IMR-90 (cell line): ENCODE measurements around the gene ZNF316. TPM values are rescaled to one million over a fixed set of nuclear protein-coding genes. Genes with fewer than 3 reads are reported as not detected.

ENCODE experiments used
- ATAC-seq: fragments of 200-7000 bp; cut with Tn5 transposase; 2 replicates; pipeline ENCODE4 v1.9.1; 2020; ENCODE audit warnings: low read depth, mild to moderate bottlenecking, moderate library complexity
- BruUV-seq: library from RNA; stranded (reverse); fragments of 400-500 nt; replicated peaks from 2 replicates; lab custom pipeline; 2021; lab: Mats Ljungman, UMichigan
- CTCF ChIA-PET: fragments of 300-600 bp; formaldehyde crosslinking; extraction: SDS; loops from one replicate; lab custom pipeline; 2021; ENCODE audit warnings: antibody characterized with exemption; lab: Yijun Ruan, JAX
- POLR2A ChIA-PET: fragments of 300-600 bp; sonication (Branson Sonifier 250); formaldehyde crosslinking; loops from one replicate; lab custom pipeline; 2022; ENCODE audit warnings: antibody characterized with exemption; ENCODE audit not compliant: unreplicated experiment; lab: Charles Lee
- DNase-seq: peaks from one replicate; pipeline ENCODE4 v3.0.0; 2013
- H2AFZ ChIP-seq: replicated peaks from 2 replicates; pipeline ENCODE3; 2013; ENCODE audit warnings: low read length, mild to moderate bottlenecking; ENCODE audit not compliant: poor library complexity
- H2AK5ac ChIP-seq: 2 replicates; pipeline ENCODE4 v1.6.1; 2013; ENCODE audit warnings: low read depth, low read length, inconsistent platforms
- H2AK9ac ChIP-seq: replicated peaks from 2 replicates; pipeline ENCODE3; 2013; ENCODE audit warnings: mild to moderate bottlenecking, low read depth, low read length, moderate library complexity; ENCODE audit not compliant: poor library complexity
- H2BK120ac ChIP-seq: 2 replicates; pipeline ENCODE4 v1.6.1; 2013; ENCODE audit warnings: low read depth, low read length, inconsistent platforms
- H2BK15ac ChIP-seq: 3 replicates; pipeline ENCODE4 v1.6.1; 2013; ENCODE audit warnings: low read depth, low read length, inconsistent platforms
- H2BK20ac ChIP-seq: 2 replicates; pipeline ENCODE4 v1.6.1; 2013; ENCODE audit warnings: low read depth, mild to moderate bottlenecking, inconsistent platforms, low read length, moderate library complexity
- H2BK5ac ChIP-seq: 2 replicates; pipeline ENCODE4 v1.6.1; 2013; ENCODE audit warnings: mild to moderate bottlenecking, low read depth, low read length, inconsistent platforms; ENCODE audit not compliant: poor library complexity, severe bottlenecking
- H3K14ac ChIP-seq: replicated peaks from 2 replicates; pipeline ENCODE4 v1.6.1; 2013; ENCODE audit warnings: low read depth, low read length, inconsistent platforms
- H3K18ac ChIP-seq: 2 replicates; pipeline ENCODE4 v1.6.1; 2013; ENCODE audit warnings: low read depth, low read length, control low read depth
- H3K23ac ChIP-seq: 2 replicates; pipeline ENCODE4 v1.6.1; 2013; ENCODE audit warnings: low read depth, low read length, inconsistent platforms
- H3K27ac ChIP-seq: 2 replicates; pipeline ENCODE4 v1.5.1; 2013; ENCODE audit warnings: mild to moderate bottlenecking, control low read depth, low read length; ENCODE audit not compliant: insufficient read depth
- H3K27me3 ChIP-seq: 2 replicates; pipeline ENCODE4 v1.6.1; 2013; ENCODE audit warnings: low read length; ENCODE audit not compliant: control insufficient read depth, insufficient read depth
- H3K36me3 ChIP-seq: 2 replicates; pipeline ENCODE4 v1.6.1; 2013; ENCODE audit warnings: low read length, mixed read lengths; ENCODE audit not compliant: control insufficient read depth, insufficient read depth
- H3K4ac ChIP-seq: 2 replicates; pipeline ENCODE4 v1.6.1; 2013; ENCODE audit warnings: low read depth, low read length, inconsistent platforms
- H3K4me1 ChIP-seq: 2 replicates; pipeline ENCODE4 v1.6.1; 2013; ENCODE audit warnings: low read length, mixed read lengths; ENCODE audit not compliant: control insufficient read depth, insufficient read depth
- H3K4me2 ChIP-seq: 2 replicates; pipeline ENCODE4 v1.6.1; 2013; ENCODE audit warnings: low read depth, mild to moderate bottlenecking, control low read depth, low read length, moderate library complexity
- H3K4me3 ChIP-seq: 2 replicates; pipeline ENCODE4 v1.5.1; 2013; ENCODE audit warnings: low read depth, mild to moderate bottlenecking, control low read depth, low read length, moderate library complexity; ENCODE audit not compliant: insufficient read depth
- H3K56ac ChIP-seq: 2 replicates; pipeline ENCODE4 v1.6.1; 2013; ENCODE audit warnings: low read length, inconsistent platforms; ENCODE audit not compliant: insufficient read depth; ENCODE audit errors: extremely low read depth
- H3K79me1 ChIP-seq, 2 experiments: 2 replicates each; pipeline ENCODE4 v1.6.1; 2013; ENCODE audit warnings: low read length in 2 of 2, inconsistent platforms in 1 of 2, low read depth in 1 of 2
- H3K9ac ChIP-seq: 2 replicates; pipeline ENCODE4 v1.6.1; 2013; ENCODE audit warnings: low read depth, low read length, control low read depth
- H3K9me1 ChIP-seq: 2 replicates; pipeline ENCODE4 v1.6.1; 2013; ENCODE audit warnings: low read length, inconsistent platforms; ENCODE audit not compliant: insufficient read depth
- H3K9me3 ChIP-seq: 2 replicates; pipeline ENCODE4 v1.6.1; 2013; ENCODE audit warnings: low read length; ENCODE audit not compliant: control insufficient read depth, insufficient read depth
- H4K20me1 ChIP-seq: 2 replicates; pipeline ENCODE4 v1.6.1; 2013; ENCODE audit warnings: low read length, inconsistent platforms; ENCODE audit not compliant: insufficient read depth
- H4K5ac ChIP-seq: 2 replicates; pipeline ENCODE4 v1.6.1; 2013; ENCODE audit warnings: mild to moderate bottlenecking, low read depth, low read length, control low read depth
- H4K8ac ChIP-seq, 2 experiments: 2 replicates each; pipeline ENCODE4 v1.6.1; 2013; ENCODE audit warnings: low read depth in 2 of 2, low read length in 2 of 2, control low read depth in 1 of 2, inconsistent platforms in 1 of 2
- H4K91ac ChIP-seq: 2 replicates; pipeline ENCODE4 v1.6.1; 2013; ENCODE audit warnings: low read depth, low read length, inconsistent platforms; ENCODE audit not compliant: insufficient read depth
- BHLHE40 ChIP-seq: fragments of 150-350 bp; IDR thresholded peaks from 2 replicates; pipeline ENCODE4 v1.6.1; 2016; ENCODE audit warnings: mild to moderate bottlenecking, low read depth, low read length
- RCOR1 ChIP-seq: IDR thresholded peaks from 2 replicates; pipeline ENCODE4 v1.6.1; 2012; ENCODE audit warnings: mild to moderate bottlenecking, low read length, improper control_type of control experiment; ENCODE audit not compliant: insufficient replicate concordance
- WGBS, 2 experiments: methylation state at CpG; one replicate each; pipeline versions ENCODE4 v1.1.5 to v1.1.7; 2013; ENCODE audit warnings: missing lambda C conversion rate in 2 of 2; ENCODE audit not compliant: insufficient read length in 1 of 2; ENCODE audit errors: extremely low coverage in 2 of 2; 5-methylcytosine and 5-hydroxymethylcytosine counted together
- dilution Hi-C: fragments of 300-500 bp; cut with HindIII; formaldehyde crosslinking; loops from one replicate; pipeline ENCODE4 v1.14.3; 2018; ENCODE audit warnings: low sequenced_read_pairs; ENCODE audit not compliant: unreplicated experiment
- in situ Hi-C: fragments of 300-500 bp; cut with MboI; formaldehyde crosslinking; loops from 3 replicates; pipeline ENCODE4 v1.14.3; 2019; ENCODE audit warnings: low sequenced_read_pairs, inconsistent platforms, mixed read lengths
- intact Hi-C: fragments of 100-400 bp; cut with micrococcal nuclease; formaldehyde crosslinking; loops from 2 replicates; pipeline ENCODE4 v1.10.0; 2022
- polyA plus RNA-seq, 3 experiments: library from polyadenylated mRNA; depleted of rRNA; stranded (reverse); fragments of >200 nt; gene quantifications; 2 replicates each; pipeline ENCODE4 v1.2.3, GENCODE V29; 2012; ENCODE audit warnings: low replicate concordance in 1 of 3
- total RNA-seq: library from RNA; depleted of rRNA; stranded (reverse); fragments of >200 nt; gene quantifications from 2 replicates; pipeline ENCODE4 v1.2.3, GENCODE V29; 2012
- TF ChIP-seq, protein P1 (sequence below): conservative IDR thresholded peaks from 2 replicates; pipeline ENCODE4 v1.5.1; 2012; ENCODE audit warnings: mild to moderate bottlenecking, low read depth, low read length, improper control_type of control experiment
- TF ChIP-seq, protein P2 (sequence below): fragments of 150-350 bp; IDR thresholded peaks from 2 replicates; pipeline ENCODE4 v1.6.1; 2016; ENCODE audit warnings: low read depth, mild to moderate bottlenecking, low read length, moderate library complexity, borderline replicate concordance

The ZNF316 gene
- total and polyA plus RNA-seq, 2 of the 4 experiments (the other 2 are of a cell fraction), result 3.2 to 7.2 TPM

DNA sequence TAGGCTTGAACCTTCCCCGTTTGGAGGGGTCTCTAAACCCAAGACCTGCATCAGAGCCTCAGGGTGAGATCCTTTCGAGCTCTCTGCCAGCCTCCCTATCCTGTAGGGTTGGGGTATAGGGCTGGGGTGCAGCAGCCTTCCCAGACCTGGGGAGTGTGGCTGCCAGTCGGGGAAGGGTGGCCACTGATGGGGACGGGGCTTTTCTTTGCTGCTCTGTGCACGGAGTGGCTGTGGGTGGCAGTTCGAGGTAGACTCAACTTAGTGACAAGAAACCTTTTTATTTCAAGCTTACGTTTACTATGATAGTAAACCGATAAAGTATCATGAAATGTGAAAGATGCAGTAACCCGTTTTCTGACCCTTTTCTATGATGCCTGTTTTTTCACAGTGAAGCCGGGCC, 13.0 kb downstream of the ZNF316 start:
- dilution Hi-C loops (no loop called here), intact Hi-C loops (no loop called here), in situ Hi-C loops (no loop called here)
- Histone ChIP-seq H2BK15ac (no peak overlapping the region), H3K79me1 (peaks cover 0 to 17% of the 10 kb centered on the region in 2 experiments; a peak in 1 of 4 replicates), H3K36me3 (peaks cover 76% of the 10 kb centered on the region), H2BK120ac (no peak overlapping the region), H4K91ac (no peak overlapping the region), H2AK9ac (no peak overlapping the region), H3K27ac (no peak overlapping the region), H3K18ac (no peak overlapping the region), H2AFZ (no peak overlapping the region), H3K27me3 (no peaks in the 10 kb centered on the region), H3K4me3 (no peak overlapping the region), H2BK5ac (no peak overlapping the region), H3K4me1 (no peaks in the 10 kb centered on the region), H4K20me1 (peaks cover 4% of the 10 kb centered on the region; the same call in 1 of the 2 replicates), H3K9ac (no peak overlapping the region), H4K8ac (no peak overlapping the region), H3K4me2 (no peak overlapping the region), H3K9me1 (no peaks in the 10 kb centered on the region), H3K14ac (no peak overlapping the region), H3K23ac (no peak overlapping the region), H2AK5ac (no peak overlapping the region), H3K56ac (no peak overlapping the region), H3K4ac (no peak overlapping the region), H3K9me3 (peaks cover 39% of the 10 kb centered on the region), H4K5ac (no peak overlapping the region), H2BK20ac (no peak overlapping the region)
- BruUV-seq, result no TSS peak
- DNase-seq, result no peak
- no peak for ATAC-seq
- POLR2A ChIA-PET, result no interaction called here
- CTCF ChIA-PET, result no interaction called here
- no peak for TF ChIP-seq RCOR1
- TF ChIP-seq, protein P1, sequence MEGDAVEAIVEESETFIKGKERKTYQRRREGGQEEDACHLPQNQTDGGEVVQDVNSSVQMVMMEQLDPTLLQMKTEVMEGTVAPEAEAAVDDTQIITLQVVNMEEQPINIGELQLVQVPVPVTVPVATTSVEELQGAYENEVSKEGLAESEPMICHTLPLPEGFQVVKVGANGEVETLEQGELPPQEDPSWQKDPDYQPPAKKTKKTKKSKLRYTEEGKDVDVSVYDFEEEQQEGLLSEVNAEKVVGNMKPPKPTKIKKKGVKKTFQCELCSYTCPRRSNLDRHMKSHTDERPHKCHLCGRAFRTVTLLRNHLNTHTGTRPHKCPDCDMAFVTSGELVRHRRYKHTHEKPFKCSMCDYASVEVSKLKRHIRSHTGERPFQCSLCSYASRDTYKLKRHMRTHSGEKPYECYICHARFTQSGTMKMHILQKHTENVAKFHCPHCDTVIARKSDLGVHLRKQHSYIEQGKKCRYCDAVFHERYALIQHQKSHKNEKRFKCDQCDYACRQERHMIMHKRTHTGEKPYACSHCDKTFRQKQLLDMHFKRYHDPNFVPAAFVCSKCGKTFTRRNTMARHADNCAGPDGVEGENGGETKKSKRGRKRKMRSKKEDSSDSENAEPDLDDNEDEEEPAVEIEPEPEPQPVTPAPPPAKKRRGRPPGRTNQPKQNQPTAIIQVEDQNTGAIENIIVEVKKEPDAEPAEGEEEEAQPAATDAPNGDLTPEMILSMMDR, result no peak
- TF ChIP-seq, protein P2, sequence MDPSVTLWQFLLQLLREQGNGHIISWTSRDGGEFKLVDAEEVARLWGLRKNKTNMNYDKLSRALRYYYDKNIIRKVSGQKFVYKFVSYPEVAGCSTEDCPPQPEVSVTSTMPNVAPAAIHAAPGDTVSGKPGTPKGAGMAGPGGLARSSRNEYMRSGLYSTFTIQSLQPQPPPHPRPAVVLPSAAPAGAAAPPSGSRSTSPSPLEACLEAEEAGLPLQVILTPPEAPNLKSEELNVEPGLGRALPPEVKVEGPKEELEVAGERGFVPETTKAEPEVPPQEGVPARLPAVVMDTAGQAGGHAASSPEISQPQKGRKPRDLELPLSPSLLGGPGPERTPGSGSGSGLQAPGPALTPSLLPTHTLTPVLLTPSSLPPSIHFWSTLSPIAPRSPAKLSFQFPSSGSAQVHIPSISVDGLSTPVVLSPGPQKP, result no peak
- TF ChIP-seq BHLHE40, result no peak
- 92% methylated on average over 6 of the region's 10 CpGs; no CpG with 5 or more reads in 1 of the 2 experiments for WGBS, 2 experiments
